ENCODE results near the gene ANTXR1. TPM values are rescaled to one million over a fixed set of nuclear protein-coding genes. Genes with fewer than 3 reads are reported as not detected.

ANTXR1 gene
- total RNA-seq, 1 experiment from 2014 or later, result 0.66 TPM

- H3K9me3 Mint-ChIP-seq (ENCODE audit: low read depth, unreplicated experiment), result no peaks in the 10 kb centered on the region
- H3K27me3 Mint-ChIP-seq (ENCODE audit: unreplicated experiment), result peaks cover 88% of the 10 kb centered on the region
- no peaks in the 10 kb centered on the region for H3K36me3 Mint-ChIP-seq (ENCODE audit: insufficient read depth, unreplicated experiment)
- CTCF ChIA-PET, result no interaction called here
- H3K4me3 Mint-ChIP-seq (ENCODE audit: low read depth, unreplicated experiment), result no peak overlapping the region
- BruUV-seq (replicated peaks), result no TSS peak
- intact Hi-C loops (cut with micrococcal nuclease; ENCODE audit: unreplicated experiment), result no loop called here
- H3K27ac Mint-ChIP-seq (ENCODE audit: unreplicated experiment), result no peak overlapping the region
- TF ChIP-seq CTCF (IDR thresholded peaks at IDR 0.05; ENCODE audit: unreplicated experiment), result no peak
- no peak for DNase-seq
- no peaks in the 10 kb centered on the region for H3K4me1 Mint-ChIP-seq (ENCODE audit: low read depth, unreplicated experiment)
Measured at GRCh38 chr2:69221960-69222751, 209.2 kb downstream of the ANTXR1 start.

- TF ChIP-seq CTCF (IDR thresholded peaks at IDR 0.05; ENCODE audit: unreplicated experiment), result no peak
- BruUV-seq (replicated peaks), result no TSS peak
Measured at GRCh38 chr2:69222953-69223658, 210.1 kb downstream of the ANTXR1 start.

GRCh38 chr2:69223759-69224511 lies 211.0 kb downstream of the ANTXR1 start:
- no peak overlapping the region for H3K27ac Mint-ChIP-seq (ENCODE audit: unreplicated experiment)
- peaks cover 99% of the 10 kb centered on the region for H3K27me3 Mint-ChIP-seq (ENCODE audit: unreplicated experiment)
- H3K4me3 Mint-ChIP-seq (ENCODE audit: low read depth, unreplicated experiment), result no peak overlapping the region
- CTCF ChIA-PET, result interaction anchor here (0.7 kb wide), 1 partner anchor 8 kb away, joined by 3 read pairs; no protein-coding TSS in a partner anchor
- H3K9me3 Mint-ChIP-seq (ENCODE audit: low read depth, unreplicated experiment), result no peaks in the 10 kb centered on the region
- no TSS peak for BruUV-seq (replicated peaks)
- intact Hi-C loops (cut with micrococcal nuclease; ENCODE audit: unreplicated experiment), result no loop called here
- H3K4me1 Mint-ChIP-seq (ENCODE audit: low read depth, unreplicated experiment), result no peaks in the 10 kb centered on the region
- TF ChIP-seq CTCF (IDR thresholded peaks at IDR 0.05; ENCODE audit: unreplicated experiment), result no peak
- DNase-seq, result no peak
- H3K36me3 Mint-ChIP-seq (ENCODE audit: insufficient read depth, unreplicated experiment), result no peaks in the 10 kb centered on the region

More at GRCh38 chr2:69222953-69223658, 210.1 kb downstream of the ANTXR1 start:
- H3K27ac Mint-ChIP-seq (ENCODE audit: unreplicated experiment), result no peak overlapping the region
- no peaks in the 10 kb centered on the region for H3K36me3 Mint-ChIP-seq (ENCODE audit: insufficient read depth, unreplicated experiment)
- peaks cover 95% of the 10 kb centered on the region for H3K27me3 Mint-ChIP-seq (ENCODE audit: unreplicated experiment)
- no peak for DNase-seq
- CTCF ChIA-PET, result interaction anchor here (0.7 kb wide), 1 partner anchor 9 kb away, joined by 3 read pairs; no protein-coding TSS in a partner anchor
- intact Hi-C loops (cut with micrococcal nuclease; ENCODE audit: unreplicated experiment), result no loop called here
- H3K4me1 Mint-ChIP-seq (ENCODE audit: low read depth, unreplicated experiment), result no peaks in the 10 kb centered on the region
- H3K4me3 Mint-ChIP-seq (ENCODE audit: low read depth, unreplicated experiment), result no peak overlapping the region
- H3K9me3 Mint-ChIP-seq (ENCODE audit: low read depth, unreplicated experiment), result no peaks in the 10 kb centered on the region

GRCh38 chr2:69224512-69224837 lies 211.5 kb downstream of the ANTXR1 start:
- intact Hi-C loops (cut with micrococcal nuclease; ENCODE audit: unreplicated experiment), result no loop called here
- Mint-ChIP-seq H3K4me1 (ENCODE audit: low read depth, unreplicated experiment) (no peaks in the 10 kb centered on the region), H3K27me3 (ENCODE audit: unreplicated experiment) (peaks cover 95% of the 10 kb centered on the region), H3K36me3 (ENCODE audit: insufficient read depth, unreplicated experiment) (no peaks in the 10 kb centered on the region), H3K9me3 (ENCODE audit: low read depth, unreplicated experiment) (no peaks in the 10 kb centered on the region), H3K4me3 (ENCODE audit: low read depth, unreplicated experiment) (no peak overlapping the region), H3K27ac (ENCODE audit: unreplicated experiment) (no peak overlapping the region)
- CTCF ChIA-PET, result no interaction called here
- BruUV-seq (replicated peaks), result no TSS peak
- TF ChIP-seq CTCF (IDR thresholded peaks at IDR 0.05; ENCODE audit: unreplicated experiment), result no peak
- no peak for DNase-seq

Data from Calu3 (cell line).